Stimulated activated CD8-positive, alpha-beta memory T cell treated with anti-CD3 and anti-CD28 coated beads, Interleukin-15, amount 100 ng/mL, for 1 hour (primary cell): ENCODE data around the gene MDN1.

ENCODE experiments used
- DNase-seq: peaks from one replicate; pipeline ENCODE4 v3.0.0-alpha.2; 2020; ENCODE audit warnings: low read depth

Gene MDN1

GRCh38 chr6:89690944-89691324, 128.7 kb downstream of the MDN1 start:
- DNase-seq: no peak

DNA sequence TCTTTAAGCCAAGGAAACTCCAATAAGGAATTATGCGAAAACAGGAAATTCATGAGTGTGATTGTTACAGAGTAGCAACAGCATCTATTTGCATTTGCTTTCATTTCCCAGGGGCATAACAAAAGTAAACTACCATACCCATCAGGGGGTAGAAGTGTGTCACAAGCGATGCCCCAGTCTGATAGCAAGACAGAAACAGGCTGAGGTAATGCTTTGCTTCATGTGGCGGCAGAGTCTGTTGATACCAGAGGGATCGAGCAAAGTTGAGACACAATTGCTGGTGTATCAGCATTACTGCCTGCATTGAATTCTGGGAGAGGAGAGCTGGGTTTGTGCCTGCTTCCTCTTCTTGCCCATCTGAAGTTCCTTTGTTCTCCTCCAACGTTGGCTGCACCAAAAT, 129.9 kb downstream of the MDN1 start:
- no peak for DNase-seq

DNA sequence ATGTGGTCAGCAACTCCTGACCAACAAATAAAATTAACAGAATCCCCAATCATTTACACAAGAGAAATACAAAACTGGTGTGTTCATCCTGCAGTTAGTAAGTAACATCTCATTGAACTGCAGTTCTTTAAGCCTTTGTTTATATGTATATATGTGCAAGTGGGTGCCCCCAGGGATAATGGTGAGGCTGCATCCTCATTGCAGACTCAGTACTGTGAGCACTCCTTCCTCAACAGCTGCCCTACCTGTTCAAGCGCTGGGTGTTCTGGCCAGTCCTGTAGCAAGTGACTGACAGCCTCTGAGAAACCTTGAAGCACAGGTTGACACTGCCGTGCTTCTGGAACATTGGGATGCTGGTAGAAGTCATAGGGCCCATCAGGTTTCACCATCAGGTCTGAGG, 131.3 kb downstream of the MDN1 start:
- no peak for DNase-seq

DNA sequence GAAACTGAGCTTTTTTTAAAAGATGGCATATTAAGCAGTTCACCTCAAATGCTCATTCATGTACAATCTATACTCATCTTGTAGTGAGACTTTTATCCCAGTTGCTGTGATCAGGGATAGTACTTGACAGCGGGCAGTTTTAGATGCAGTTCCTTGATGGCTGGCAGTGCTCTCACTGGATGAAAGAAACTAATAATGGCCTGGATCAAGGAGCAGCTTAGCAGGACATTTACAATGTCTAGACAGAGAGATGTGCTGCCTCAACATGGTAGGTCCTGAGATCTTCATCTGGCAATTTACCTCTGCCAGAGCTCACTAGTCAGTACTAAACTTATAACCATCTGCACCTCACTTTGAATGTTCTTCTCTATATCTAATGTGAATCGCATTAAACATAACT, 134.3 kb downstream of the MDN1 start:
- DNase-seq: no peak

DNA sequence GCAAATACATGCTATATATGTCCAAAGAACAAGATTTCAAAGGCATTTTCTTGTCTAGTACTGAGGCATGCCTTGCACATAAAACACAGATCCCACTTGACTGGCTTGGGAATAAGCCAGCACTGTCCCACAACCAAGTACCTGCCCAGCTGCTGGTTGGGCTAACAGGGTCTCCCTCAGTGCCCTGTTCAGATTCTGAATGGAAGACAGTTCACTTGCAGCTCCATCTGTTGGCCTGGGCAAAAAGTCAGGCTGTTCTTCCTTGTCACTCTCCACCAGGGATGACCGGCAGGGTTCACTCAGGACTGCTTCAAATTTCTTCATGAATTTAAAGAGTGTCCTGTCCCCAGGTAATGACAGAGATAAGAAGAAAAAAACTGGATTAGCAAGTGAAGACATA, 136.6 kb downstream of the MDN1 start:
- DNase-seq: no peak

DNA sequence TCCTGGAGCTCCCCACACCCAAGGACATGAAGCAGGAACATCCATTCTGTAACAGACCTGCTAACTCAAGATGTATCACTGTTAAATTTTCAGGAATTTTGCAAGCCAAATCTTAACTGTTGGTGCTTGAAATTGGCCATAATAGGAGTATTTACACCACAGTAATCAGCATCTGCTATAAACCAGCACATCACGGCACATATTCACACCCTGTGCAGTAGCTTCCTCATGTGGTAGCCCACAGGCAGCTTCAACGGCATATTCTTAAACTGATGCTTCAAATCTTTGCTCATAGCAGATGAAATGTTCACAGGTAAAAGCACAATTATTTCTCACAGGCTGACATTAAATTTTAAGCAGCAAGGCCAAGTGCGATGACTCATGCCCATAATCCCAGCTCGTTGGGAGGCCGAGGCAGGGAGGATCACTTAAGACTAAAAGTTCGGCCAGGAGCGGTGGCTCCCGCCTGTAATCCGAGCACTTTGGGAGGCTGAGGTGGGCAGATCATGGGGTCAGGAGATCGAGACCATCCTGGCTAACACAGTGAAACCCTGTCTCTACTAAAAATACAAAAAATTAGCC, 137.5 kb downstream of the MDN1 start:
- no peak for DNase-seq

GRCh38 chr6:89680551-89680950, 139.0 kb downstream of the MDN1 start:
- DNase-seq: no peak

- DNase-seq: no peak
Measured at GRCh38 chr6:89680150-89680549, 139.4 kb downstream of the MDN1 start.

DNA sequence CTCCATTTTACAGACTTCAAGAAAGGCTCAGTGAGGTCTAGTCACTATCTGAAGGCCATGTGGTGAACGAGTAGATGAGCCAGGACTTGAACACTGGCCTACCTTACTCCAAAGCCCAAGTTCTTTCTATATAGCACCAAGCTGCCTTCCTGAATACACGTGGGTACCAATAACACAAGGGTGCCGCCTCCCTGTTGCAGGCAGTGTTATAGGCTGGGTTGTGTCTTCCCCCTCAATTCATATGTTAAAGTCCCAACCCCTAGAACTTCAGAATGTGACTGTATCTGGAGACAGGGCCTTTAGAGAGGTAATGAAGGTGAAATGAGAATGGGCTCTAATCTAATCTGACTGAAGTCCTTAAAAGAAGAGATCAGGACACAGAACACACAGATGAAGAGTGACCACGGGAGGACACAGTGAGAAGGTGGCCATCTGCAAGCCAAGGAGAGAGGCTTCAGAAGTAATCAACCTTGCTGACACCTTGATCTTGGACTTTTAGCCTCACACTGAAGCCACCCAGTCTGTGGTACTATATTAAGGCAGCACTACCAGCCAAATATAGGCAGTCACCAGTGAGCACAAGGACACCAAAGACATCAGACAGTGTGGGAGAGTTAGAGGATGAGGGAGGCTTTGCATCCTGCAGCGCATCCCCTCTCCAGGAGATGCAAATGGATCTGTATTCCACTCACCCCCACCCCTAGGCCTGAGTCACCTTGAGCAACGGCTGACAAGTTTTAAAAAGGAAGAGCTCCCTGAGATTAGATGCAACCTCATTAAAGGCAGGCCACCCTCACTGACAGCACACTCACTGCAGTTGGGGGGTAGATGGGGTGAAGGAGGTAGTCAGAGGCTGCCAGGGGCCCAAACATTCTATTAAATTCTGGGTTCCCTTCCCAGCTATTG, 140.1 kb downstream of the MDN1 start:
- DNase-seq: no peak

DNA sequence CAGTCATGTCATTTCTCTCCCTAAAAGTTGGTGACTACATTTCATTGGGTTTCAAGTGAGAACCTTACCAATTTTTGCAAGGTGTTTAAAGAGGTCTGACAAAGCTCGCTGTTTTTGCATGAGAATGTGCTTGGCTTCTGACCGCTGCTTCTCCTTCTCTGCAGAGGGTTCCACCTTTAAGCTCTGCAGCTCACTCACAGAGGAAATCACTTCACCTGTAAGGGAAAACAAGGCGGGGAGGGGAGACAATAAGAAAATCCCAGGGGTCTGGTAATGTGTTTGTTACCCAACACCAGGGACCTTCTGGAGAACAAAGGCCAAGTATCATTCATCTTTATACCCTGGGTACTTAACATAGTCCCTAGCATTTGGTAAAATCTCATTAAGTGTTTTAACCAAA, 141.1 kb downstream of the MDN1 start:
- DNase-seq: no peak

DNA sequence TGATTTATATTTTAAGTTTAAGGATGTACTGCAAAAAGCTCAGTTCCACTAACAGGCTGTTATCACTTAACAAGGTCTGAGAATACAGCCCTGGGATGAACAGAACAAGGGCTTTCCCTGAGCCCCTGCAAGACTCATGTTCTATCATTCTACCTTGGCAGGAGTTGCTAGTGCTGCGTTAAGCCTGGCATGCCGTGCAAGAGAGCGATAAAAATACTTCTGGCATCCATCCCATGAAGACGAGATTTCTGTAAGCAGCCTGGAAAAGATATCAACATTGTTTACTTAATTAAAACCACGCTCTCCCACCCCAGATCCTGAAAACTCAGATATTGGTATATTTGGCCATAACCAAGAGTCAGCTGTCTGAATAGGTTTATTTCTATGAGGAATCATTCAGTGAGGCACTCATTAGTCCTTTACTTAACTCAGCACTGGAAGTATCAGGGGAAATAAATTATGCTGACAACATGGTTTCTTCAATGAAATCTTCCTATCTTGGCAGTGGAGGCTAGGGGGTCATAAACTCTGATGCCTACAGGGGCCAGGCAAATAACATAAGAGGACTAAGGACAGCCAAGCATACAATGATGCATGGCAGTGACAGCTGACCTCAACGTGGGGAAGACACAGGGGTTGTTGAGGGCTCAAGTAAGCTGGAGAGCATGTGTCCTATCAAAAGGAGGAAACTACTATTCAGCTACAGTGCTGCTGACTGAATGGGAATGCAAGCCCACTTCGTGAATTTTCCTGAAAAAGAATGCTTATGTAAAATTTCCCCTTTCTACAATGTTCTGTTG, 143.4 kb downstream of the MDN1 start:
- no peak for DNase-seq

- no peak for DNase-seq
Measured at GRCh38 chr6:89670935-89671565, 148.5 kb downstream of the MDN1 start.

DNA sequence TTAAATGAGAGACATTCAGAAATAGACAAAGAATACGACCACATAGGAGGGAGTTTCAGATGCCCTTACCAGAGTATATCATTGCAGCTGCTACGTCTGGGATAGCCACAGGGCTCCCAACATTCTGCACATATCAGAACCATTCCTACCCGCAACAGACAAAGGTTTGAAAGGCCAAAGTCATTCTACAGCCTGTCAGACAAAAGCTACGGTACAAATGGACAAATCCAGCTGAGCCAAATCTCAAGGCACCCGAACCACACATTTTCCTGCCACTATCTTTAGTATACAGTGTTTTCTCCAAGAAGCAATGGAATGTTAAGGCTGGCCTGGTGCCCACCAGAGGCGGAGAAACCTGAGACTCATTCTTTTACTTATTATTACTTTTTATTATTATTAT, 150.6 kb downstream of the MDN1 start:
- DNase-seq: no peak

- DNase-seq: no peak
Measured at GRCh38 chr6:89667872-89668556, 151.6 kb downstream of the MDN1 start.

GRCh38 chr6:89662659-89663223, 156.9 kb downstream of the MDN1 start:
- no peak for DNase-seq

DNA sequence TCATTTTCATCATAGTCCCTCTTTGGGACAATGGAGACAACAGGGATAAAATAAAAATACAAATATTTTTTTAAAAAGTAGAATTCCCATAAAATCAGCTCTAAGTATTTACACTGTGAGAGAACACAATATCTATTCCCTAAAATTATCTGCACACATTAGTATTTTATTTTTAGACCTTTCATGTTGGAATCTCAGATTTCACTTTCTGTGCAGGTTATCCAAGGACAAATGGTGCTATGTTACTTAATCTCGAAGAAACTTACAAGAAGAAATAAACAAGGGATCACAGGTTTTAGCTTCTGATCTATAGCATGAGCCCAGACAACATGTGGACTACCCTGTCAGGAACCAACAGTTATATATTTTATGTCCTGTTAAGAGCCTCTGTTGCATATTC, 158.0 kb downstream of the MDN1 start:
- DNase-seq: no peak

DNA sequence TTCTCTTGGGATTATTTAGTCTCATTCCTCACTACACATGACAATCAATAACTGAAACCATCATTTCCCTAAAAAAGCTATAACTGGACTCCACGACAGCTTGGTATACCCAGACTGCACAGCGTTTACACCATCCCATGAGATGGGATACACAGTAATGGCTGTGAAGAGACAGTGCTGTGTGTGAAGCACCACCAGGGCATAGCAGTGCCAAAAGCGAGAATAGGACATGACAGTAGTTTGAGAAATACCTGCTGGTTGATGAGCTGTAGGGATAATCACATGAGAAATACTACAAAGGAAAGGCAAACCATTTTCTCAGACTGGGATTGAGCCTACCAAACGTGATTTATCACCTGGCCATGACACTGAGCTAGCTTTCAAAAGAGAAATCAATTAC, 158.6 kb downstream of the MDN1 start:
- no peak for DNase-seq

DNA sequence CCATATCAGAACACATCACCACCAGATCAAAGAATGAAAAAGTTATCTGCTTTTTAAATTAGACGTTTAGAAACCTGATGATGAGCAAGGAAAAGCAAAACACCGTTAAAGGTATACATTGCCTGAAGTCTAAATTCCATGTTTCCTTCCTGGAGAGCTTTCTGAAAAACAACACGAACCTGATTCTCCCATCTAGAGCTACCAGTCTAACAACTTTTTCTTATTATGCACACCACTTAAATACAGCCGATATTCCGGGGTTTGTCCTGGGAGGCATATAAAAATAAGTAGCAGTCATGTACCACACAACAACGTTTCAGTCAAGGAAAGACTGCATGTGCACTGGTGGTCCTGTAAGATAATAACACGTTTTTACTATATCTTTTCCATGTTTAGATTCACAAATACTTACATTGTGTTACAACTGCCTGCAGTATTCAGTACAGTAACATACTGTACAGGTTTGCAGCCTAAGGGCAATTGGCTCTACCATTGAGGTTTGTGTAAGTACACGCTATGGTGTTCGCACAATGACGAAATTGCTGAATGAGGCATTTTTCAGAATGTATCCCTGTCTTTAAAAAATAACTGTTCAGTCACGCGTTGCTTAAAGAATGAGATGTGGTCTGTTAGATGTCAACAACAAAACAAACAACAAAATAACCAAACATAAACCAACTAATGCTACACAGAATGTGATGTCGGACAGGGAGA, 162.0 kb downstream of the MDN1 start:
- no peak for DNase-seq

GRCh38 chr6:89655122-89655521, 164.5 kb downstream of the MDN1 start:
- no peak for DNase-seq

GRCh38 chr6:89650579-89650978, 169.0 kb downstream of the MDN1 start:
- no peak for DNase-seq

GRCh38 chr6:89649682-89650081, 169.9 kb downstream of the MDN1 start:
- DNase-seq: no peak
